GM23338 (cell line): ENCODE results near the gene AP3B2. TPM values are rescaled to one million over a fixed set of nuclear protein-coding genes. Genes with fewer than 3 reads are reported as not detected.

Experiments used
- ATAC-seq: fragments of 200-7000 bp; cut with Tn5 transposase; 3 replicates; pipeline ENCODE4 v1.9.1; 2020
- DNase-seq: peaks from one replicate; pipeline ENCODE4 v3.0.0-alpha.2; 2015; ENCODE audit warnings: low spot score
- H2AFZ ChIP-seq: fragments of 200-600 bp; sonication (generic); 2 replicates; pipeline ENCODE4 v1.8.0; 2016; ENCODE audit warnings: antibody characterized with exemption, mild to moderate bottlenecking, moderate library complexity
- H3F3A ChIP-seq: fragments of 200-600 bp; sonication (generic); replicated peaks from 2 replicates; pipeline ENCODE4 v1.8.0; 2017; ENCODE audit warnings: antibody characterized with exemption, mixed run types, low read depth
- H3K27ac ChIP-seq: fragments of 200-600 bp; sonication (generic); 2 replicates; pipeline ENCODE4 v1.6.1; 2016; ENCODE audit warnings: low read depth
- H3K27me3 ChIP-seq: fragments of 200-600 bp; sonication (generic); 2 replicates; pipeline ENCODE4 v1.8.0; 2016; ENCODE audit warnings: mild to moderate bottlenecking, mixed run types, moderate library complexity; ENCODE audit not compliant: insufficient read depth
- H3K36me3 ChIP-seq: fragments of 200-600 bp; sonication (generic); 2 replicates; pipeline ENCODE4 v1.8.0; 2016; ENCODE audit warnings: mild to moderate bottlenecking; ENCODE audit not compliant: insufficient read depth
- H3K4me1 ChIP-seq: fragments of 200-600 bp; sonication (generic); 2 replicates; pipeline ENCODE4 v1.8.0; 2016; ENCODE audit warnings: mild to moderate bottlenecking, moderate library complexity; ENCODE audit not compliant: insufficient read depth
- H3K4me2 ChIP-seq: fragments of 200-600 bp; sonication (generic); 2 replicates; pipeline ENCODE4 v1.7.1; 2017; ENCODE audit warnings: mixed run types
- H3K4me3 ChIP-seq: fragments of 200-600 bp; sonication (generic); 2 replicates; pipeline ENCODE4 v1.6.1; 2016; ENCODE audit warnings: mixed run types
- H3K79me2 ChIP-seq: fragments of 200-600 bp; sonication (generic); replicated peaks from 2 replicates; pipeline ENCODE4 v1.8.0; 2017; ENCODE audit warnings: mild to moderate bottlenecking; ENCODE audit not compliant: insufficient read depth
- H3K9me2 ChIP-seq: fragments of 200-600 bp; sonication (generic); 2 replicates; pipeline ENCODE4 v1.8.0; 2017; ENCODE audit not compliant: insufficient read depth
- H4K20me1 ChIP-seq: fragments of 200-600 bp; sonication (generic); replicated peaks from 2 replicates; pipeline ENCODE4 v1.8.0; 2017; ENCODE audit warnings: mild to moderate bottlenecking; ENCODE audit not compliant: insufficient read depth
- H3K27ac Mint-ChIP-seq: 2 replicates; pipeline ENCODE4 v1.8.0; 2020; ENCODE audit warnings: inconsistent platforms, mild to moderate bottlenecking, moderate library complexity, mixed read lengths
- H3K27me3 Mint-ChIP-seq: 3 replicates; pipeline ENCODE4 v1.8.0; 2022; ENCODE audit warnings: low read depth, mild to moderate bottlenecking, moderate library complexity, mixed read lengths, inconsistent platforms; ENCODE audit not compliant: insufficient read depth, poor library complexity
- H3K36me3 Mint-ChIP-seq: 3 replicates; pipeline ENCODE4 v1.8.0; 2021; ENCODE audit warnings: low read depth, mild to moderate bottlenecking, inconsistent platforms, moderate library complexity, mixed read lengths
- H3K4me1 Mint-ChIP-seq: 3 replicates; pipeline ENCODE4 v1.8.0; 2020; ENCODE audit warnings: mild to moderate bottlenecking, inconsistent platforms, mixed read lengths
- H3K4me3 Mint-ChIP-seq: 3 replicates; pipeline ENCODE4 v1.8.0; 2021; ENCODE audit warnings: moderate library complexity, mild to moderate bottlenecking, inconsistent platforms, mixed read lengths
- H3K9me3 Mint-ChIP-seq: 3 replicates; pipeline ENCODE4 v1.8.0; 2020; ENCODE audit warnings: moderate library complexity, mild to moderate bottlenecking, inconsistent platforms, mixed read lengths
- CREB1 ChIP-seq: fragments of 250-450 bp; sonication (Bioruptor Pico); IDR thresholded peaks from 2 replicates; pipeline ENCODE4 v1.5.0; 2020; ENCODE audit warnings: low read depth, mild to moderate bottlenecking, moderate library complexity
- EZH2 ChIP-seq: fragments of 200-600 bp; sonication (generic); IDR thresholded peaks from one replicate; pipeline ENCODE4 v1.8.0; 2017; ENCODE audit warnings: antibody characterized with exemption, mild to moderate bottlenecking, low read depth; ENCODE audit not compliant: unreplicated experiment
- EZH2phosphoT487 ChIP-seq: fragments of 200-600 bp; sonication (generic); IDR thresholded peaks from one replicate; pipeline ENCODE4 v1.8.1; 2018; ENCODE audit warnings: antibody characterized with exemption; ENCODE audit not compliant: unreplicated experiment
- JUNB ChIP-seq: IDR thresholded peaks from one replicate; pipeline ENCODE4 v1.6.1; 2016; ENCODE audit warnings: antibody characterized with exemption; ENCODE audit not compliant: unreplicated experiment
- NANOG ChIP-seq: IDR thresholded peaks from 2 replicates; pipeline ENCODE4 v1.6.1; 2016; ENCODE audit warnings: antibody characterized with exemption, borderline replicate concordance
- STAT1 ChIP-seq: IDR thresholded peaks from one replicate; pipeline ENCODE4 v1.6.1; 2016; ENCODE audit warnings: antibody characterized with exemption; ENCODE audit not compliant: unreplicated experiment
- ZNF114 ChIP-seq: fragments of 250-450 bp; sonication (Bioruptor Pico); IDR thresholded peaks from 2 replicates; pipeline ENCODE4 v1.5.0; 2020; ENCODE audit warnings: mild to moderate bottlenecking, moderate library complexity
- polyA plus RNA-seq: library from polyadenylated mRNA; unstranded; fragments of >200 nt; fragmentation: Nextera tagmentation; extraction: Ambion mirVana; gene quantifications from 2 replicates; pipeline ENCODE4 v1.2.1, GENCODE V29; 2016
- total RNA-seq: library from RNA; depleted of rRNA; stranded (reverse); fragments of >200 nt; shearing (Covaris generic); gene quantifications from 2 replicates; pipeline ENCODE4 v1.2.3, GENCODE V29; 2014
- TF ChIP-seq, protein P1 (sequence below): IDR thresholded peaks from 2 replicates; pipeline ENCODE4 v1.6.1; 2016; ENCODE audit warnings: antibody characterized with exemption
- TF ChIP-seq, protein P2 (sequence below): IDR thresholded peaks from one replicate; pipeline ENCODE4 v1.6.1; 2018; ENCODE audit warnings: antibody characterized with exemption; ENCODE audit not compliant: unreplicated experiment
- TF ChIP-seq, protein P3 (sequence below), 2 experiments: fragments of 200-600 bp in 1 of 2; sonication (generic) in 1 of 2; conservative IDR thresholded peaks; 2 replicates each; pipeline versions ENCODE4 v1.5.1 to v1.6.1; 2016 to 2017; ENCODE audit warnings: antibody characterized with exemption in 2 of 2, low read depth in 2 of 2, mild to moderate bottlenecking in 2 of 2, moderate library complexity in 1 of 2

The AP3B2 gene
- total and polyA plus RNA-seq, 2 experiments from 2014 or later = 9.5 to 19.2 TPM

DNA sequence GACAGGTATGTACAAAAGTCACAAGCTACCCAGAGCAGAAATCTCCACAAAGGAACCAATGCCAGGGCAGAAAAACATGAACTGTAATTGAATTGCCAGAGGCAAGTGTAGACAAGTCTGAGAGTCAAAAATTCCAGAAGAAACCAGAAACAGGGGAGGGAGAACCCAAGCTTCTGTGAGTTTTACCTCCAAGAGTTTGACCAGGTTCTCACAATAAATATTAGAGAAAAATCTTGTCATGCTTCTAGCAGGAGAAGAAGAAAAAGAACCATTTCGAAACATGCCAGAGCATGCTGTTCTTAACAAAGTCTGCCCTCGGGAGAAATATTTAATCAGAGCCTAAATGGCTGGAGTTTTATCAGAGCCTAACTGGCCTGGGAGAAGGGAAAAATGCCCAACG lies 32.5 kb upstream of the AP3B2 start (continued):
- TF ChIP-seq JUNB (no peak), EZH2 (no peak)
- TF ChIP-seq, protein P1, sequence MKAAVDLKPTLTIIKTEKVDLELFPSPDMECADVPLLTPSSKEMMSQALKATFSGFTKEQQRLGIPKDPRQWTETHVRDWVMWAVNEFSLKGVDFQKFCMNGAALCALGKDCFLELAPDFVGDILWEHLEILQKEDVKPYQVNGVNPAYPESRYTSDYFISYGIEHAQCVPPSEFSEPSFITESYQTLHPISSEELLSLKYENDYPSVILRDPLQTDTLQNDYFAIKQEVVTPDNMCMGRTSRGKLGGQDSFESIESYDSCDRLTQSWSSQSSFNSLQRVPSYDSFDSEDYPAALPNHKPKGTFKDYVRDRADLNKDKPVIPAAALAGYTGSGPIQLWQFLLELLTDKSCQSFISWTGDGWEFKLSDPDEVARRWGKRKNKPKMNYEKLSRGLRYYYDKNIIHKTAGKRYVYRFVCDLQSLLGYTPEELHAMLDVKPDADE = no peak

DNA sequence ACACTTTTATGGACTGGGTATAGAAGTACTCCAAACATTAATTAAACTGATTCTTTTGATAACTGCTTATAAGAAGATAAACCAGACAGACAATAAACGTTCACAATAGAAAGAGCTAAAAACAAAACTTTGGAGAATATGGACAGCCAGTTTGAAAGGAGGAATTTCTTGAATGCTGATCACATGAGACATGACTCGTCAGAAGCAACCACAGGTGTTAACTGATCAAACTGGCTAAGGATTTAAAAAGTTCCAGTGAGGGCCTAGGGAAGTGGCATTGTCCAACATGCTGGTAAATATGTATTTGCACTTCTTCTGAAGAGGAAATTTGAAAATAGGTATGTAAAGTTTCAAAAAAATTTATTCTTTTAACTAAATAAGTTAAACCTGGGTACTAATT lies 29.4 kb upstream of the AP3B2 start:
- Histone ChIP-seq H3F3A (no peaks in the 10 kb centered on the region), H4K20me1 (no peaks in the 10 kb centered on the region), H3K79me2 (no peaks in the 10 kb centered on the region), H3K27me3 (no peaks in the 10 kb centered on the region), H3K36me3 (no peaks in the 10 kb centered on the region), H2AFZ (no peak overlapping the region), H3K9me2 (no peaks in the 10 kb centered on the region), H3K4me2 (no peak overlapping the region), H3K4me3 (no peak overlapping the region), H3K4me1 (no peaks in the 10 kb centered on the region), H3K27ac (no peak overlapping the region)
- H3K27ac Mint-ChIP-seq = no peak overlapping the region
- no peaks in the 10 kb centered on the region for H3K36me3 Mint-ChIP-seq
- ATAC-seq (no peak), DNase-seq (no peak)
- H3K27me3 Mint-ChIP-seq = no peaks in the 10 kb centered on the region
- TF ChIP-seq NANOG (no peak), STAT1 (no peak), JUNB (no peak)
- no peaks in the 10 kb centered on the region for H3K9me3 Mint-ChIP-seq
- H3K4me3 Mint-ChIP-seq = no peak overlapping the region
- no peaks in the 10 kb centered on the region; the same call in 2 of the 3 replicates for H3K4me1 Mint-ChIP-seq

DNA sequence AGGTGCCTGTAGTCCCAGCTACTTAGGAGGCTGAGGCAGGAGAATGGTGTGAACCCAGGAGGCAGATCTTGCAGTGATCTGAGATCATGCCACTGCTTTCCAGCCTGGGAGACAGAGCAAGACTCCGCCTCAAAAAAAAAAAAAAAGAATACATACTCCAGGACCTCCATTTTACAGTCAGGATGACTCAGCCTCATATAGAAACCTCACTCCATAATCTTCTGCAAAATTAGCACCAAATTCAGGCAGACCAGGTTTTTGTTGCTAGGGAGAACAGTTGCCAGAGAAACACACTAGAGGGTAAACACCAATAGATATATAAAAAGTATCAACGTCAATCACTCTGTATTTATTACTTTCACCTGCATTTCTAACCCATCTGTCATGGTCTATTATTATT lies 28.3 kb upstream of the AP3B2 start:
- Histone ChIP-seq H3F3A (no peaks in the 10 kb centered on the region), H3K9me2 (no peaks in the 10 kb centered on the region), H3K4me3 (no peak overlapping the region), H3K36me3 (no peaks in the 10 kb centered on the region), H3K79me2 (no peaks in the 10 kb centered on the region), H4K20me1 (no peaks in the 10 kb centered on the region), H2AFZ (no peak overlapping the region), H3K4me2 (no peak overlapping the region), H3K27ac (no peak overlapping the region), H3K27me3 (no peaks in the 10 kb centered on the region), H3K4me1 (no peaks in the 10 kb centered on the region)
- ATAC-seq (no peak), DNase-seq (no peak)
- Mint-ChIP-seq H3K36me3 (no peaks in the 10 kb centered on the region), H3K27me3 (no peaks in the 10 kb centered on the region), H3K4me1 (no peaks in the 10 kb centered on the region; the same call in 2 of the 3 replicates), H3K27ac (peak overlapping the region; percentile 57; the same call in 1 of the 2 replicates), H3K4me3 (no peak overlapping the region), H3K9me3 (no peaks in the 10 kb centered on the region)
- TF ChIP-seq CREB1 = no peak
- no peak for TF ChIP-seq EZH2phosphoT487
- no peak for TF ChIP-seq ZNF114 (CRISPR knock-in tag)
- TF ChIP-seq EZH2 = no peak
- TF ChIP-seq, protein P2, sequence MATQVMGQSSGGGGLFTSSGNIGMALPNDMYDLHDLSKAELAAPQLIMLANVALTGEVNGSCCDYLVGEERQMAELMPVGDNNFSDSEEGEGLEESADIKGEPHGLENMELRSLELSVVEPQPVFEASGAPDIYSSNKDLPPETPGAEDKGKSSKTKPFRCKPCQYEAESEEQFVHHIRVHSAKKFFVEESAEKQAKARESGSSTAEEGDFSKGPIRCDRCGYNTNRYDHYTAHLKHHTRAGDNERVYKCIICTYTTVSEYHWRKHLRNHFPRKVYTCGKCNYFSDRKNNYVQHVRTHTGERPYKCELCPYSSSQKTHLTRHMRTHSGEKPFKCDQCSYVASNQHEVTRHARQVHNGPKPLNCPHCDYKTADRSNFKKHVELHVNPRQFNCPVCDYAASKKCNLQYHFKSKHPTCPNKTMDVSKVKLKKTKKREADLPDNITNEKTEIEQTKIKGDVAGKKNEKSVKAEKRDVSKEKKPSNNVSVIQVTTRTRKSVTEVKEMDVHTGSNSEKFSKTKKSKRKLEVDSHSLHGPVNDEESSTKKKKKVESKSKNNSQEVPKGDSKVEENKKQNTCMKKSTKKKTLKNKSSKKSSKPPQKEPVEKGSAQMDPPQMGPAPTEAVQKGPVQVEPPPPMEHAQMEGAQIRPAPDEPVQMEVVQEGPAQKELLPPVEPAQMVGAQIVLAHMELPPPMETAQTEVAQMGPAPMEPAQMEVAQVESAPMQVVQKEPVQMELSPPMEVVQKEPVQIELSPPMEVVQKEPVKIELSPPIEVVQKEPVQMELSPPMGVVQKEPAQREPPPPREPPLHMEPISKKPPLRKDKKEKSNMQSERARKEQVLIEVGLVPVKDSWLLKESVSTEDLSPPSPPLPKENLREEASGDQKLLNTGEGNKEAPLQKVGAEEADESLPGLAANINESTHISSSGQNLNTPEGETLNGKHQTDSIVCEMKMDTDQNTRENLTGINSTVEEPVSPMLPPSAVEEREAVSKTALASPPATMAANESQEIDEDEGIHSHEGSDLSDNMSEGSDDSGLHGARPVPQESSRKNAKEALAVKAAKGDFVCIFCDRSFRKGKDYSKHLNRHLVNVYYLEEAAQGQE = no peak
- TF ChIP-seq JUNB = no peak
- TF ChIP-seq NANOG = no peak
- TF ChIP-seq, protein P3, sequence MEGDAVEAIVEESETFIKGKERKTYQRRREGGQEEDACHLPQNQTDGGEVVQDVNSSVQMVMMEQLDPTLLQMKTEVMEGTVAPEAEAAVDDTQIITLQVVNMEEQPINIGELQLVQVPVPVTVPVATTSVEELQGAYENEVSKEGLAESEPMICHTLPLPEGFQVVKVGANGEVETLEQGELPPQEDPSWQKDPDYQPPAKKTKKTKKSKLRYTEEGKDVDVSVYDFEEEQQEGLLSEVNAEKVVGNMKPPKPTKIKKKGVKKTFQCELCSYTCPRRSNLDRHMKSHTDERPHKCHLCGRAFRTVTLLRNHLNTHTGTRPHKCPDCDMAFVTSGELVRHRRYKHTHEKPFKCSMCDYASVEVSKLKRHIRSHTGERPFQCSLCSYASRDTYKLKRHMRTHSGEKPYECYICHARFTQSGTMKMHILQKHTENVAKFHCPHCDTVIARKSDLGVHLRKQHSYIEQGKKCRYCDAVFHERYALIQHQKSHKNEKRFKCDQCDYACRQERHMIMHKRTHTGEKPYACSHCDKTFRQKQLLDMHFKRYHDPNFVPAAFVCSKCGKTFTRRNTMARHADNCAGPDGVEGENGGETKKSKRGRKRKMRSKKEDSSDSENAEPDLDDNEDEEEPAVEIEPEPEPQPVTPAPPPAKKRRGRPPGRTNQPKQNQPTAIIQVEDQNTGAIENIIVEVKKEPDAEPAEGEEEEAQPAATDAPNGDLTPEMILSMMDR (conservative IDR thresholded peaks at IDR 0.05; ENCODE audit: low read depth in 2 of 2) = no peak
